Measurements from ENCODE around the gene SMC4. TPM values are rescaled to one million over a fixed set of nuclear protein-coding genes. Genes with fewer than 3 reads are reported as not detected.

SMC4 gene
- total RNA-seq, 1 donor from 2014 or later: 34.1 TPM

DNA sequence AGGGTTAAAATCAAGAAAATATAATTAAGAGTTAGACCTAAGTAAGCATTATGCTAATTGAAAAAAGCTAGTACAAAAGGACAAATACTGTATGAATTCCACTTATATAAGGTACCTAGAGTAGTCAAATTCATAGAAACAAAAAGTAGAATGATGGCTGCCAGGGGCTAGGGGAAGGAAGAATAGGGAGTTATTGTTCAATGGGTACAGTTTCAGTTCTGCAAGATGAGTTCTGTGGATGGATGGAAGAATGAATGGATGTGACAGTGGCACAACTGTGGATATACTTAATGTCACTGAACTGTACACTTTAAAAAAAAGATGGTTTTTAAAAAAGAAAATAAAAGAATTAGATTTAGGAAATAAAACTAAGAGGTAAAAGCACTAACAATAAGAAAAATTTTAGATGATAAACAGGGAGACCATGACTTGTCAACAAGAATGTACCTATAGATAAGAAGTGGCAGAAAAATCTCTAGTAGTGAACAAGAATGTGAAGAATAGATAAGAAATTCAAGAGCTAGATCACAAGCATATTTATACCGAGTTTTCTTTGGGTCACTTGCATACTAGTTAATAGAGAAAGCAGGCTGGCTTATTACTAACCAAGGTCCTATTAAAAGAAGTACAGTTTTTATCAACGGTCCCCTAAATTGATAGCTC is 6.0 kb upstream of the SMC4 start:
- Histone ChIP-seq H3K27ac (ENCODE audit: low read depth, low read length) (no peak overlapping the region), H3K4me2 (ENCODE audit: low read length) (no peak overlapping the region), H3K9me3 (ENCODE audit: insufficient read depth, low read depth, low read length) (no peaks in the 10 kb centered on the region), H3K4me1 (ENCODE audit: insufficient read depth, low read length) (peaks cover 11% of the 10 kb centered on the region), H2AFZ (ENCODE audit: low read depth, low read length) (no peak overlapping the region), H3K79me2 (ENCODE audit: insufficient read depth, low read length) (peaks cover 58% of the 10 kb centered on the region), H3K9ac (ENCODE audit: low read length) (no peak overlapping the region), H4K20me1 (ENCODE audit: insufficient read depth, low read length) (no peaks in the 10 kb centered on the region), H3K36me3 (ENCODE audit: insufficient read depth, low read length) (no peaks in the 10 kb centered on the region), H3K4me3 (ENCODE audit: insufficient read depth, low read depth, low read length) (no peak overlapping the region), H3K27me3 (ENCODE audit: insufficient read depth, low read length) (no peaks in the 10 kb centered on the region)
- Mint-ChIP-seq H3K27ac (ENCODE audit: unreplicated experiment) (no peak overlapping the region), H3K4me3 (ENCODE audit: unreplicated experiment) (no peak overlapping the region), H3K36me3 (ENCODE audit: low read depth, unreplicated experiment) (peaks cover 3% of the 10 kb centered on the region), H3K9me3 (ENCODE audit: unreplicated experiment) (no peaks in the 10 kb centered on the region), H3K4me1 (ENCODE audit: low read depth, unreplicated experiment) (peaks cover 5% of the 10 kb centered on the region), H3K27me3 (ENCODE audit: low read depth, unreplicated experiment) (no peaks in the 10 kb centered on the region)
- DNase-seq (ENCODE audit: low read depth) (no peak), FAIRE-seq (no peak)
- no peak for TF ChIP-seq EZH2 (IDR thresholded peaks at IDR 0.05; ENCODE audit: insufficient read depth, low read length)
- TF ChIP-seq, protein P1, sequence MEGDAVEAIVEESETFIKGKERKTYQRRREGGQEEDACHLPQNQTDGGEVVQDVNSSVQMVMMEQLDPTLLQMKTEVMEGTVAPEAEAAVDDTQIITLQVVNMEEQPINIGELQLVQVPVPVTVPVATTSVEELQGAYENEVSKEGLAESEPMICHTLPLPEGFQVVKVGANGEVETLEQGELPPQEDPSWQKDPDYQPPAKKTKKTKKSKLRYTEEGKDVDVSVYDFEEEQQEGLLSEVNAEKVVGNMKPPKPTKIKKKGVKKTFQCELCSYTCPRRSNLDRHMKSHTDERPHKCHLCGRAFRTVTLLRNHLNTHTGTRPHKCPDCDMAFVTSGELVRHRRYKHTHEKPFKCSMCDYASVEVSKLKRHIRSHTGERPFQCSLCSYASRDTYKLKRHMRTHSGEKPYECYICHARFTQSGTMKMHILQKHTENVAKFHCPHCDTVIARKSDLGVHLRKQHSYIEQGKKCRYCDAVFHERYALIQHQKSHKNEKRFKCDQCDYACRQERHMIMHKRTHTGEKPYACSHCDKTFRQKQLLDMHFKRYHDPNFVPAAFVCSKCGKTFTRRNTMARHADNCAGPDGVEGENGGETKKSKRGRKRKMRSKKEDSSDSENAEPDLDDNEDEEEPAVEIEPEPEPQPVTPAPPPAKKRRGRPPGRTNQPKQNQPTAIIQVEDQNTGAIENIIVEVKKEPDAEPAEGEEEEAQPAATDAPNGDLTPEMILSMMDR (IDR thresholded peaks at IDR 0.05; ENCODE audit: insufficient read depth, low read depth, low read length): no peak

DNA sequence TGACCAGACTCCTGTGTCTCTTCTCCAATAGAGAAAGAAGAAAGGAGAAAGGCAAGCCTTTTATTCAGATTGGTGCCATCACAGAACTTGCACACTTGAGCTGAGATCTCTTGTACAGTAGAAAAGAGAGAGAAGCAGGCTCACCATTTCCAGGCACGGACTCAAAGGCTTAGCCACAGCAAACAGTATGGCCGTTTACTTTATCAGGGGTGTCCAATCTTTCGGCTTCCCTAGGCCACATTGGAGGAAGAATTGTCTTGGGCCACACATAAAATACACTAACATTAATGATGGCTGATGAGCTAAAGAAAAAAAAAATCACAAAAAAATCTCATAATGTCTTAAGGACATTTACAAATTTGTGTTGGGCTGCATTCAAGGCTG is 5.4 kb upstream of the SMC4 start:
- Mint-ChIP-seq H3K27me3 (ENCODE audit: low read depth, unreplicated experiment) (no peaks in the 10 kb centered on the region), H3K9me3 (ENCODE audit: unreplicated experiment) (no peaks in the 10 kb centered on the region), H3K36me3 (ENCODE audit: low read depth, unreplicated experiment) (peaks cover 3% of the 10 kb centered on the region), H3K4me3 (ENCODE audit: unreplicated experiment) (no peak overlapping the region), H3K27ac (ENCODE audit: unreplicated experiment) (no peak overlapping the region), H3K4me1 (ENCODE audit: low read depth, unreplicated experiment) (peaks cover 5% of the 10 kb centered on the region)
- FAIRE-seq (no peak), DNase-seq (ENCODE audit: low read depth) (no peak)
- Histone ChIP-seq H3K27ac (ENCODE audit: low read depth, low read length) (no peak overlapping the region), H4K20me1 (ENCODE audit: insufficient read depth, low read length) (no peaks in the 10 kb centered on the region), H3K27me3 (ENCODE audit: insufficient read depth, low read length) (no peaks in the 10 kb centered on the region), H3K4me1 (ENCODE audit: insufficient read depth, low read length) (peaks cover 13% of the 10 kb centered on the region), H3K4me3 (ENCODE audit: insufficient read depth, low read depth, low read length) (no peak overlapping the region), H2AFZ (ENCODE audit: low read depth, low read length) (no peak overlapping the region), H3K79me2 (ENCODE audit: insufficient read depth, low read length) (peaks cover 63% of the 10 kb centered on the region), H3K4me2 (ENCODE audit: low read length) (no peak overlapping the region), H3K9me3 (ENCODE audit: insufficient read depth, low read depth, low read length) (no peaks in the 10 kb centered on the region), H3K36me3 (ENCODE audit: insufficient read depth, low read length) (no peaks in the 10 kb centered on the region), H3K9ac (ENCODE audit: low read length) (no peak overlapping the region)
- TF ChIP-seq EZH2 (IDR thresholded peaks at IDR 0.05; ENCODE audit: insufficient read depth, low read length): no peak
- TF ChIP-seq, protein P1 (IDR thresholded peaks at IDR 0.05; ENCODE audit: insufficient read depth, low read depth, low read length): no peak

DNA sequence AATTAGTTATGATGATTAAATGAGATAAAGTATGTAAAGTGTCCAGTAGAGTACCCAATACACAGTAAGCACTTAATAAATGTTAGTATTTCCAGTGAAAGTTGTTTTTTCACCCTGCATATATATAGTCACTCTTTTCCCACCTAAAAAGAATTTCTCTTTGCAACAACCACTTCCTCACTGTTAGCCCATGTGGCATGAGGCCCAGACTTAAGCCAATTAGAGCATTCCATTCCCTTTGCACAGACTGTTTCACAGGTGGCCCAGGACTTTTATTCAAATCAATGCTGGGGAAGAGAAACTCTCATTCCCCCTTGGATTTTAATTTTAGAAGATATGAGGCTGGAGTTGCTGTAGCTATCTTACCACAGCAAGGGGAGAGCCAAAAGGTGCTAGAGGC is 4.2 kb upstream of the SMC4 start:
- peak overlapping the region; percentile 31 for H3K9ac ChIP-seq (ENCODE audit: low read length)
- peaks cover 13% of the 10 kb centered on the region for H3K4me1 ChIP-seq (ENCODE audit: insufficient read depth, low read length)
- Mint-ChIP-seq H3K27me3 (ENCODE audit: low read depth, unreplicated experiment) (no peaks in the 10 kb centered on the region), H3K27ac (ENCODE audit: unreplicated experiment) (peak overlapping the region; percentile 64), H3K4me1 (ENCODE audit: low read depth, unreplicated experiment) (peaks cover 5% of the 10 kb centered on the region), H3K9me3 (ENCODE audit: unreplicated experiment) (no peaks in the 10 kb centered on the region), H3K4me3 (ENCODE audit: unreplicated experiment) (peak overlapping the region; percentile 55), H3K36me3 (ENCODE audit: low read depth, unreplicated experiment) (peaks cover 1% of the 10 kb centered on the region)
- no peak overlapping the region for H2AFZ ChIP-seq (ENCODE audit: low read depth, low read length)
- no peaks in the 10 kb centered on the region for H3K9me3 ChIP-seq (ENCODE audit: insufficient read depth, low read depth, low read length)
- peaks cover 72% of the 10 kb centered on the region for H3K79me2 ChIP-seq (ENCODE audit: insufficient read depth, low read length)
- H4K20me1 ChIP-seq (ENCODE audit: insufficient read depth, low read length): no peaks in the 10 kb centered on the region
- FAIRE-seq (no peak), DNase-seq (ENCODE audit: low read depth) (peak; percentile 87)
- H3K4me2 ChIP-seq (ENCODE audit: low read length): peak overlapping the region; percentile 55
- H3K36me3 ChIP-seq (ENCODE audit: insufficient read depth, low read length): no peaks in the 10 kb centered on the region
- H3K4me3 ChIP-seq (ENCODE audit: insufficient read depth, low read depth, low read length): no peak overlapping the region
- TF ChIP-seq EZH2 (IDR thresholded peaks at IDR 0.05; ENCODE audit: insufficient read depth, low read length): no peak
- TF ChIP-seq, protein P1 (IDR thresholded peaks at IDR 0.05; ENCODE audit: insufficient read depth, low read depth, low read length): no peak
- H3K27me3 ChIP-seq (ENCODE audit: insufficient read depth, low read length): no peaks in the 10 kb centered on the region
- H3K27ac ChIP-seq (ENCODE audit: low read depth, low read length): peak overlapping the region; percentile 40
